Right lobe of liver (tissue), 4 donors: Measurements from ENCODE around the gene GMPR.

Experiments used
- POLR2A ChIP-seq: fragments of 450-650 bp; IDR thresholded peaks from one replicate; pipeline ENCODE4 v1.6.1; 2017; ENCODE audit warnings: antibody characterized with exemption, mild to moderate bottlenecking
- TF ChIP-seq, protein P1 (sequence below), 4 donors: fragments of 200-600 bp in 3 of 4; fragments of 450-650 bp in 1 of 4; IDR thresholded peaks; one replicate each; pipeline versions ENCODE4 v1.5.1 to v1.8.0; 2016 to 2022; ENCODE audit warnings: antibody characterized with exemption in 4 of 4, mild to moderate bottlenecking in 2 of 4
- donor health status: DM: no; HTN: no; CAD: no.
- donor health status: DM: no; HTN: no; CAD: no.
- donor health status: DM: no; HTN: yes; CAD: no.

DNA sequence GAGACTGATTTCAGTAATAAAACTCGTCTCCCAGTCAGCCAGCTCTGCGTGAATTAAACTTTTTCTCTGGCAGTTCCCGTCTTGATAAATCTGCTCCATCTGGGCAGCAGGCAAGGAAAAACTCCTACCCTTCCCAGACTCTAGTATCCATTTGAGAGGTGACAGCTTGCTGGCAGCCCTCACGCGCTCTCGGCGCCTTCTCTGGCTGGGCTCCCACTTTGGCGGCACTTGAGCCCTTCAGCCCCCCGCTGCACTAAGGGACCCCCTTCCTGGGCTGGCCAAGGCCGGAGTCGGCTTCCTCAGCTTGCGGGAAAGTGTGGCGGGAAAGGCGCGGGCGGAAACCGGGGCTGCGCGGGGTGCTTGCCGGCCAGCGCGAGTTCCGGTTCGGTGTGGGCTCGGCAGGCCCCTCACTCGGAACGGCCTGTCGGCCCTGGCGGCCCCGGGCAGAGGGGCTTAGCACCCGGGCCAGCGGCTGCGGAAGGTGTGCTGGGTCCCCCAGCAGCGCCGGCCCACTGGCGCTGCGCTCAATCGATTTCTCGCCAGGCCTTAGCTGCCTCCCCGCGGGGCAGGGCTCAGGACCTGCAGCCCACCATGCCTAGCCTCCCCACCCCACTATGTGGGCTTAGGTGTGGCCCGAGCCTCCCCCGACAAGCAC is 21.8 kb upstream of the GMPR start:
- TF ChIP-seq, protein P1, sequence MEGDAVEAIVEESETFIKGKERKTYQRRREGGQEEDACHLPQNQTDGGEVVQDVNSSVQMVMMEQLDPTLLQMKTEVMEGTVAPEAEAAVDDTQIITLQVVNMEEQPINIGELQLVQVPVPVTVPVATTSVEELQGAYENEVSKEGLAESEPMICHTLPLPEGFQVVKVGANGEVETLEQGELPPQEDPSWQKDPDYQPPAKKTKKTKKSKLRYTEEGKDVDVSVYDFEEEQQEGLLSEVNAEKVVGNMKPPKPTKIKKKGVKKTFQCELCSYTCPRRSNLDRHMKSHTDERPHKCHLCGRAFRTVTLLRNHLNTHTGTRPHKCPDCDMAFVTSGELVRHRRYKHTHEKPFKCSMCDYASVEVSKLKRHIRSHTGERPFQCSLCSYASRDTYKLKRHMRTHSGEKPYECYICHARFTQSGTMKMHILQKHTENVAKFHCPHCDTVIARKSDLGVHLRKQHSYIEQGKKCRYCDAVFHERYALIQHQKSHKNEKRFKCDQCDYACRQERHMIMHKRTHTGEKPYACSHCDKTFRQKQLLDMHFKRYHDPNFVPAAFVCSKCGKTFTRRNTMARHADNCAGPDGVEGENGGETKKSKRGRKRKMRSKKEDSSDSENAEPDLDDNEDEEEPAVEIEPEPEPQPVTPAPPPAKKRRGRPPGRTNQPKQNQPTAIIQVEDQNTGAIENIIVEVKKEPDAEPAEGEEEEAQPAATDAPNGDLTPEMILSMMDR (IDR thresholded peaks at IDR 0.05), result no peak
- TF ChIP-seq POLR2A, result no peak
